Stomach (tissue), 4 donors: Measurements from ENCODE around the gene OR2T2.
"Not testable (repeated sequence)": the region's sequence is repeated elsewhere in the genome, so short reads cannot be mapped to it uniquely, and the experiment has no call there.

Experiments
- POLR2A ChIP-seq, 4 donors: fragments of 450-650 bp; IDR thresholded peaks; one replicate each; pipeline ENCODE4 v1.6.1; 2016; ENCODE audit warnings: antibody characterized with exemption in 4 of 4, control low read depth in 2 of 4, mild to moderate bottlenecking in 1 of 4, moderate library complexity in 1 of 4
- TF ChIP-seq, protein P1 (sequence below), 7 experiments: fragments of 450-650 bp in 4 of 7; fragments of 200-600 bp in 3 of 7; sonication (generic) in 3 of 7; IDR thresholded peaks; one replicate each; pipeline ENCODE4 v1.5.1; 2016 to 2019; ENCODE audit warnings: antibody characterized with exemption in 7 of 7, control low read depth in 2 of 7, mild to moderate bottlenecking in 1 of 7

DNA sequence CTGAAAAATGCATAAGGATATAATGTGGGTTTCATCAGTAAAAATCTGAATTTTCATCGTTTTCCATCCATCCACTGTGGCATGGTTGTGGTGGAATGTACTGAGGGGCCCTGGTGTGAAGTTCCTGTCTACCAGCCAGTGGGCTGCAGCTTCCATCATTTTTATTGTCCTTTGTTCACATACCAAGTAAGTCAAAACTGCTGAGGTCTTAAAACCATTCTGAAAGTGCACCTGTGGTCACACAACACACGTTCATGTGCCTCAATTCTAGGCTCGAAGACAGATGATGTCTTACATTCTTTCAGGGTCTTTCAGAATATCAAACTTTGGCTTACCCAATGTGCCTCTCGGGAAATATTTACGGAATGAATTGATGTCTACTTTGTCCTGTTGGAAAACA is 6.2 kb upstream of the OR2T2 start:
- not testable (repeated sequence) for TF ChIP-seq POLR2A (IDR thresholded peaks at IDR 0.05)
- TF ChIP-seq, protein P1, sequence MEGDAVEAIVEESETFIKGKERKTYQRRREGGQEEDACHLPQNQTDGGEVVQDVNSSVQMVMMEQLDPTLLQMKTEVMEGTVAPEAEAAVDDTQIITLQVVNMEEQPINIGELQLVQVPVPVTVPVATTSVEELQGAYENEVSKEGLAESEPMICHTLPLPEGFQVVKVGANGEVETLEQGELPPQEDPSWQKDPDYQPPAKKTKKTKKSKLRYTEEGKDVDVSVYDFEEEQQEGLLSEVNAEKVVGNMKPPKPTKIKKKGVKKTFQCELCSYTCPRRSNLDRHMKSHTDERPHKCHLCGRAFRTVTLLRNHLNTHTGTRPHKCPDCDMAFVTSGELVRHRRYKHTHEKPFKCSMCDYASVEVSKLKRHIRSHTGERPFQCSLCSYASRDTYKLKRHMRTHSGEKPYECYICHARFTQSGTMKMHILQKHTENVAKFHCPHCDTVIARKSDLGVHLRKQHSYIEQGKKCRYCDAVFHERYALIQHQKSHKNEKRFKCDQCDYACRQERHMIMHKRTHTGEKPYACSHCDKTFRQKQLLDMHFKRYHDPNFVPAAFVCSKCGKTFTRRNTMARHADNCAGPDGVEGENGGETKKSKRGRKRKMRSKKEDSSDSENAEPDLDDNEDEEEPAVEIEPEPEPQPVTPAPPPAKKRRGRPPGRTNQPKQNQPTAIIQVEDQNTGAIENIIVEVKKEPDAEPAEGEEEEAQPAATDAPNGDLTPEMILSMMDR (IDR thresholded peaks at IDR 0.05), result not testable (repeated sequence)
